ENCODE results near the gene TIMMDC1.

DNA sequence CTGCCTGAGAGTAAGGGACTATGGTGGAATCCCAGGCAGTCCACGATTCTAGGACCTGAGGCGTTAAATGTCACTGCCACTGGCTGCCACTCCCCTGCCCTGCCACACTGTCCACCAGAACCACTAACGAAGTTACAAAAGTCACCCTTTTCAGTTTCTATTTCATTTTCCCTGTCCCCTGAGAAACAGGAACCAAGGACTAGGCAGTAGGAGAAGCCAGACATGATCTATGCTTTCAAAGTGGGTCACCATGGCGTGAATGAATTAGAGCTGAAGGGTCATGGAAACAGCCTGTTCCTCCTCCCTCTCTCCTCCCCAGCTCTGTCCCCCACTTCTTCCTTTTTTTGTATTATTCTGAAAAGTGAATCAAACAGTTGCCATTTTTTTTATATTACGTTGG, 71.9 kb downstream of the TIMMDC1 start:
- TF ChIP-seq, protein P1, sequence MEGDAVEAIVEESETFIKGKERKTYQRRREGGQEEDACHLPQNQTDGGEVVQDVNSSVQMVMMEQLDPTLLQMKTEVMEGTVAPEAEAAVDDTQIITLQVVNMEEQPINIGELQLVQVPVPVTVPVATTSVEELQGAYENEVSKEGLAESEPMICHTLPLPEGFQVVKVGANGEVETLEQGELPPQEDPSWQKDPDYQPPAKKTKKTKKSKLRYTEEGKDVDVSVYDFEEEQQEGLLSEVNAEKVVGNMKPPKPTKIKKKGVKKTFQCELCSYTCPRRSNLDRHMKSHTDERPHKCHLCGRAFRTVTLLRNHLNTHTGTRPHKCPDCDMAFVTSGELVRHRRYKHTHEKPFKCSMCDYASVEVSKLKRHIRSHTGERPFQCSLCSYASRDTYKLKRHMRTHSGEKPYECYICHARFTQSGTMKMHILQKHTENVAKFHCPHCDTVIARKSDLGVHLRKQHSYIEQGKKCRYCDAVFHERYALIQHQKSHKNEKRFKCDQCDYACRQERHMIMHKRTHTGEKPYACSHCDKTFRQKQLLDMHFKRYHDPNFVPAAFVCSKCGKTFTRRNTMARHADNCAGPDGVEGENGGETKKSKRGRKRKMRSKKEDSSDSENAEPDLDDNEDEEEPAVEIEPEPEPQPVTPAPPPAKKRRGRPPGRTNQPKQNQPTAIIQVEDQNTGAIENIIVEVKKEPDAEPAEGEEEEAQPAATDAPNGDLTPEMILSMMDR (IDR thresholded peaks at IDR 0.05; ENCODE audit: low read depth, low read length), result no peak
- no peak for TF ChIP-seq POLR2A (IDR thresholded peaks at IDR 0.05; ENCODE audit: extremely low read depth, insufficient read length)
- TF ChIP-seq, protein P2, sequence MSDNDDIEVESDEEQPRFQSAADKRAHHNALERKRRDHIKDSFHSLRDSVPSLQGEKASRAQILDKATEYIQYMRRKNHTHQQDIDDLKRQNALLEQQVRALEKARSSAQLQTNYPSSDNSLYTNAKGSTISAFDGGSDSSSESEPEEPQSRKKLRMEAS (IDR thresholded peaks at IDR 0.05; ENCODE audit: low read depth, low read length), result no peak

All from NB4 (cell line).